Glomerular endothelial cell (primary cell): ENCODE measurements around the gene SLC25A39. TPM values are rescaled to one million over a fixed set of nuclear protein-coding genes. Genes with fewer than 3 reads are reported as not detected.

ENCODE experiments used
- DNase-seq: peaks from one replicate; pipeline ENCODE4 v3.0.0-alpha.2; 2011; ENCODE audit warnings: low read depth, low spot score; ENCODE audit errors: extremely low read depth
- total RNA-seq: library from RNA; depleted of rRNA; stranded (reverse); fragments of >200 nt; gene quantifications from 2 replicates; pipeline ENCODE4 v1.2.3, GENCODE V29; 2015

Gene SLC25A39
- total RNA-seq, 1 donor from 2014 or later, result 126 TPM

- no peak for DNase-seq
Measured at GRCh38 chr17:44280392-44280937, 44.2 kb downstream of the SLC25A39 start.

GRCh38 chr17:44279666-44280391 lies 44.8 kb downstream of the SLC25A39 start:
- peak; percentile 50 for DNase-seq

- no peak for DNase-seq
Measured at GRCh38 chr17:44279346-44279665, 45.3 kb downstream of the SLC25A39 start.

- no peak for DNase-seq
Measured at GRCh38 chr17:44277976-44278375, 46.6 kb downstream of the SLC25A39 start.

GRCh38 chr17:44273607-44274006 lies 51.0 kb downstream of the SLC25A39 start:
- DNase-seq, result no peak

- DNase-seq, result no peak
Measured at GRCh38 chr17:44272954-44273353, 51.7 kb downstream of the SLC25A39 start.

- DNase-seq, result no peak
Measured at GRCh38 chr17:44272321-44272951, 52.2 kb downstream of the SLC25A39 start.

Other genes with a start within 250 kb of the SLC25A39 start
- 36.3 and 46.9 TPM in 2 replicates for gene HDAC5, start 201.2 kb downstream of the SLC25A39 start, total RNA-seq
- gene HROB, start 182.9 kb downstream of the SLC25A39 start, total RNA-seq, result 0.92 and 2.9 TPM in 2 replicates
- gene ASB16, start 154.1 kb downstream of the SLC25A39 start, total RNA-seq, result 0.15 and 0.18 TPM in 2 replicates
- 31.9 and 35.5 TPM in 2 replicates for gene TMUB2, start 137.9 kb downstream of the SLC25A39 start, total RNA-seq
- gene ATXN7L3, start 124.9 kb downstream of the SLC25A39 start, total RNA-seq, result 69.1 and 72.4 TPM in 2 replicates
- 51.9 and 58.7 TPM in 2 replicates for gene UBTF, start 105.1 kb downstream of the SLC25A39 start, total RNA-seq
- gene SLC4A1, start 56.7 kb downstream of the SLC25A39 start, total RNA-seq, result not detected in 2 replicates
- 0.58 and 0.82 TPM in 2 replicates for gene RUNDC3A, start 16.2 kb downstream of the SLC25A39 start, total RNA-seq
- gene GRN, start 20.5 kb upstream of the SLC25A39 start, total RNA-seq, result 1,120 and 1,192 TPM in 2 replicates
- 25.0 and 28.9 TPM in 2 replicates for gene FAM171A2, start 39.0 kb upstream of the SLC25A39 start, total RNA-seq
- 0.23 and 0.24 TPM in 2 replicates for gene ITGA2B, start 64.8 kb upstream of the SLC25A39 start, total RNA-seq
- gene GPATCH8, start 178.6 kb upstream of the SLC25A39 start, total RNA-seq, result 20.6 and 26.4 TPM in 2 replicates
- gene FZD2, start 232.7 kb upstream of the SLC25A39 start, total RNA-seq, result 2.8 and 4.5 TPM in 2 replicates